ENCODE results near the gene ZNF397.

The ZNF397 gene

GRCh38 chr18:35246831-35247230 lies 6.0 kb downstream of the ZNF397 start:
- no peak for DNase-seq (ENCODE audit: low read depth)

DNA sequence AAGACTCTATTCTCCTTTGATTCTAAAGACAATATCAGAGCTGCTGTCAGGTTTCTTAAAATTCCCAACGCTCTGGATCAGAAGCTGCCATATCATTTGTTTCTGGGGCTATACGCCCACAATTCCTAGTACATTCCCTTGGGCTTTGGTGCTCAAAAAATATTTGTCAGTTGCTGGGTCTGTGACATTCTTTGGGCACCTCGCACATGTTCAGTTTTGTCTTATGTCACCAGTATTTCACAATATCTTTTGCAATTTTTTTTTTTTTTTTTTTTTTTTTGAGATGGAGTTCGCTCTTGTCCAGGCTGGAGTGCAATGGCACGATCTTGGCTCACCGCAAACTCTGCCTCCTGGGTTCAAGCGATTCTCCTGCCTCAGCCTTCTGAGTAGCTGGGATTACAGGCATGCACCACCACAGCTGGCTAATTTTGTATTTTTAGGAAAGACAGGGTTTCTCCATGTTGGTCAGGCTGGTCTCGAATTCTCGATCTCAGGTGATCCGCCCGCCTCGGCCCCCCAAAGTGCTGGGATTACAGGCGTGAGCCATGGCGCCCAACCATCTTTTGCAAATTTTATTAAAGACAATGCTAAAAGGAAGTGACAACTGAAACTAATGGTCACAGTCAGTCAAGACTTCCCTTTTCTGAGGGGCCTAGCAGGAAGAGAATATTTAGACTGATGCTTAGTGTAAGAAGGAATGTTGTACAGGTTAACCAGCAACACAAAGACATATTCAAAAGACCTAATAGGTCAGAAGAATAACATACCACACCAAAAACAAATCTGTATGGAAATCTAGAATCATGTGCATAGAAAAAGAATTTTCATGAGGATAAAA lies 6.8 kb downstream of the ZNF397 start:
- DNase-seq (ENCODE audit: low read depth) = no peak

- no peak for DNase-seq (ENCODE audit: low read depth)
Observed at GRCh38 chr18:35248429-35248828, 7.6 kb downstream of the ZNF397 start.

- DNase-seq (ENCODE audit: low read depth) = no peak
Observed at GRCh38 chr18:35252466-35252865, 11.6 kb downstream of the ZNF397 start.

GRCh38 chr18:35253655-35254287 lies 12.9 kb downstream of the ZNF397 start:
- DNase-seq (ENCODE audit: low read depth) = no peak

- no peak for DNase-seq (ENCODE audit: low read depth)
Observed at GRCh38 chr18:35256947-35257346, 16.1 kb downstream of the ZNF397 start.

DNA sequence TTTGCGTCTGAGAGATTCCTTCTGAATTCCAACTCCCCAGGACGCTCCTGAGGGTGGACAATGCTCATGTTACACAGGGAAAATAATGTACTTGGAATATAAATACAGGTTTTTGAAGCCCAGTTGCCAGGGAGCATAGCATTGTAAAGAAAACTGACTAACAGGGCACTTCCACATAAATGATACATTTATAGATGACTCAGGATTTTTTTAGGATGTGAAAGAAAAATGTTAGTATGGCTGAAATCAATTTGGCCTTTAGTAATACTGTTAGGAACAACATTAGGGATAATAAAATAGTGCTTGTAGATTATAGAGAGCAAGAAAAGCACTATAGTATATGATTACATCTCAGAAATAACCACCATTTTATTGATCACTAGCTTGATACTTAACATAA lies 23.6 kb downstream of the ZNF397 start:
- no peak for DNase-seq (ENCODE audit: low read depth)

GRCh38 chr18:35267161-35267651 lies 26.4 kb downstream of the ZNF397 start:
- DNase-seq (ENCODE audit: low read depth) = peak; percentile 59

DNA sequence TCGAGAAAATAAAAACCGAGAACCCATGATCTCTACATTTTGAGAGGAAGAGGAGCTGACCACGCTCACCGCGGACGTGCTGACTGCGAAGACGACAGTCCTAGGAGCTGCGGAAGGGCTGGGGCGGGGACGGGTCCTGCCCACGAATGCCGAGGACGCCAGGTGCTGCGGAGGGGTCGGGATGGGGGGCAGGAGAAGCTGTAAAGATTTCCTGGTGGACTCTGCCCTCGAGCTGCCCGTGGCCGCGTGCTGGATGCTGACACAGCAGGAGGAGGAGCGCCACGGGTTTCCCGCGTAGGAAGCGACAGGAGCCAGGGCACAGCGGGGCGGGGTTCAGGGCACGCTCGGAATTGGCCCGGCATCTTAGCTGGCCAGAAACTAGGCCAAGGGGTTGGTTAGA lies 27.0 kb downstream of the ZNF397 start:
- DNase-seq (ENCODE audit: low read depth) = no peak

DNA sequence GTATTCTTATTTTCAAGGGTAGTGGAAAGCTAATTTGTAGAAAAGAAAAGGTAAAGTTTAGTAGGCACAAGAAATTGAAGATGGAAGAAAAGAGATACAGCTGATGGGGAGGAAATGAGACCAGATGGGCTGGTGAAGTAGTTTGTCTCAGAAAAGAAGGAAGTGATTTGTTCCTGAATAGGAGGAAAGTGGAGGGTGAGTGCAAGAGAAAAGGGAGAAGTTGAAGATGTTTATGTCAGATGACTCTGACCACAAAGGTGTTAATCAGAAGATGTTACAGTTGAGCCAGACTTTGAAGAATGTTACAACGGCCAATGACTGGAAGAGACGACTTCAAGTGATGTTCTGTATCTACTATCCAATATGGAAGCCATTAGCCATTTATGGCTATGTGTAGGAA lies 28.0 kb downstream of the ZNF397 start:
- DNase-seq (ENCODE audit: low read depth) = no peak

GRCh38 chr18:35271656-35272055 lies 30.8 kb downstream of the ZNF397 start:
- no peak for DNase-seq (ENCODE audit: low read depth)

DNA sequence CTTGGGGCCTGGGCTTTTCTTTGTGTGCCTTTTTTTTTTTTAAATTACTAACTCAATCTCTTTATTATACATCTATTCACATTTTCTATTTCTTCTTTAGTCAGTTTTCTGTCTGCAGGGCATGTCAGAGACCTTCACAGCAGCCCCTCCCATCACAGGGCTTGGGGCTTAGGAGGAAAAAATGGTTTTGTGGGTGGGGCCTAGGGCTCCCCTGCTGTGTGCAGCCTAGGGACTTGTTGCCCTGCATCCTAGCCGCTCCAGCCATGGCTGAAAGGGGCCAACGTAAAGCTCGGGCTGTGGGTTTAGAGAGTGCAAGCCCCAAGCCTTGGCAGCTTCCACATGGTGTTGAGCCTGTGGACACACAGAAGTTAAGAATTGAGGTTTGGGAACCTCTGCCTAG lies 35.4 kb downstream of the ZNF397 start:
- no peak for DNase-seq (ENCODE audit: low read depth)

DNA sequence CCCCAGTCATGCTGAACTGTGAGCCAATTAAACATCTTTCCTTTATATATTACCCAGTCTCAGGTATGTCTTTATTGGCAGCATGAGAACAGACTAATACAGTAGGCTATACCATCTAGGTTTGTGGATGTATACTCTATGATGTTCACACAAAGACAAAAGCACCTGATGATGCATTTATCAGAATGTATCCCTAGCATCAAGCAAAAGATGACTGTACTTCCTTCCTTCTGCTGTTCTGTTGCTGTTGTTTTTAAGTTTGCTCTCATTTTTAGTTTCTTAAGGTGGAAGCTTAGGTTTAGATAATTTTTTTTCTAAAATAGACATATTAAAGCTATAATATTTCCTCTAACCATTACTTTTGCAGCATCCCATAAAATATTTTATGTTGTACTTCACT lies 36.8 kb downstream of the ZNF397 start:
- no peak for DNase-seq (ENCODE audit: low read depth)

DNA sequence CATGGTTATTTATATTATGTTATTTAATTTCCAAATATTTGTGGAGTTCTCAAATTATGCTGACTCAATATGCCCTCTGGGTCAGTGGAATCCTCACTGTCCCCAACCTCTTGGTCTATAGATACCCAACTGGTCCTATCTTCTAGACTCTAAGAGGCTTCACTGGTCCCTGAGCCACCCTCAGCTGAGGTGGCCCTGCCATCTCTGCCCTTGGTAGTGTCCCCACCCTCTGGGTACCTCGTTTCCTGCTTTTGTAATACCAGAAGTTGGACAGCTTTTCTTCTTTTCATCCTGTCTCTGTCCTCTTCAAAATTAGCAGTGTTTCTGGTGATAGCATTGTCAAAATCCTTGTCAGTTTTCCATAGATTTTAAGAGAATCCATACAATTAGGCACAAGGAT lies 37.3 kb downstream of the ZNF397 start:
- no peak for DNase-seq (ENCODE audit: low read depth)

DNA sequence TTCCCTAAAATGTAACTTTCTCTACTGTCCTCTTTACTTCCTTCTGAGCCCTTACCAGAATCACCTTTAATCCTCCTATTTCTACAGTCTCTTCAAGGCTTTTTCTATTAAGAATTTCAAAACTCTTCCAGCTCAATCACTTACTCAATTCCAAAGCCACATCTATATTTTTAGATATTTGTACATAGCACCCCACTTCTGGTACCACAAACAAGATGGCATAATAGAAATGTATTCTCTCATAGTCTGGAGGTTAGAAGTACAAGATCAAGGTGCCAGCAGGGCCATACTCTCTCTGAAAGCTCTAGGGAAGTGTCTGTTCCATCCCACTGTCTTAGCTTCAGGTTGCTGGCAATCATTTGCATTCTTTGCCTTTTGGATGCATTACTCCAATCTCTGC lies 38.1 kb downstream of the ZNF397 start:
- DNase-seq (ENCODE audit: low read depth) = no peak

DNA sequence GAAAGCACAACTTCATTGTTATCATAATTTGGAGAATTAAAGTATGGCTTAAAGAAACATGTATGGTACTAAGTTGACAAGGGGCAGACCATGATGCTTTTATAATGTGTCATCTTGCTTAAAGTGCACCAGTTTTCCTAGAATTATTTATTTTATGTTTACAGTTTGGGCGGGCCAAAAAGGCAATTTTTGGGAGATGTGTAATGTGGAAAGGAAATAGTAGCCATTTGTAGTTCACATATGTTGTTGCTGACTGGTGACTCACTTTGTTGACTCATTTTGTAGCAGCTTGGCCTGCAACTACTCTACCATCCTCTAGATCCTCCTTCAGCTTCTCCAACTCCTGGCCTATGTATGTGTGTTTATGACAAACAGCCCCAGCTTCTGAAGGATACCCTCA lies 41.5 kb downstream of the ZNF397 start:
- DNase-seq (ENCODE audit: low read depth) = no peak

DNA sequence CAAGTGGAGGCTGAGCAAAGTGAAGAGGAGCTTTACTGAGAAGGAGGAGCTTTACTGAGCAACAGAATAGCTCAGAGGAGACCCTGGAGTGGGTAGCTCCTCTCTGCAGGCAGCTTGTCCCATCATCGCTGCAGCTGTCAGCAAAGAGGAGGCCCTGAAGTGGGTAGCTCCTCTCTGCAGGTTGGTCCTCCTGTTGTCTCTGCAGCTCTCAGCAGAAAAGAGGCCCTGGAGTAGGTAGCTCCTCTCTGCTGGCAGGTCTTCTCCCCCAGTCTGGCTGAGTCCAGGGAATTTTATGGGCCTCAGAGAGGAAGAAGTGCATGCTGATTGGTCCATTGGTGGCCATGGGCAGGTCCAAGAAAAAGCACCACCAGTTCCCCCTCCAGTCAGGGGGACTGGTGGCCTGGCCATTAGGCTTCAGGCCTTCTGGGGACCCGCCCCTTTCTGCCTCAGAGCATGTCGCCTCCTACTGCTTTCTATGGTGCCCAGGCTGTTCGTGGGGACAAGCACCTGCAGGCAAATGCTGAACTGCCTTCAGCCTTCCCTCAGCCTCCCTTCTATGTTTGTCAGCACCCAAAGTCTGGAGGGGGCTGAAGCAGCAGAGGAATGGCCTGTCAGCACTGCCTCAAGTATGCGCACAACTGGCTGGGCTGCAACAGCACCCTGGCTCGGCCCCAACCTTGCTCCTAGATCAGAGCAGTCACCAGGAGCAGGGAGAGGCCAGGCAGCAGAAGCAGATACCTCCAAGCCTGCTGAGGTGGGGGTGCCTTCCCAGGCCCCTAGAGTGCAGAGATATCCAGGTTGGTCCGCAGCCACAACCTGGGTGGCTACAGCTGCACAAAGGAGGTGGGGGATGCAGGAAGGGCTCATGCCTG lies 43.3 kb downstream of the ZNF397 start:
- DNase-seq (ENCODE audit: low read depth) = no peak

DNA sequence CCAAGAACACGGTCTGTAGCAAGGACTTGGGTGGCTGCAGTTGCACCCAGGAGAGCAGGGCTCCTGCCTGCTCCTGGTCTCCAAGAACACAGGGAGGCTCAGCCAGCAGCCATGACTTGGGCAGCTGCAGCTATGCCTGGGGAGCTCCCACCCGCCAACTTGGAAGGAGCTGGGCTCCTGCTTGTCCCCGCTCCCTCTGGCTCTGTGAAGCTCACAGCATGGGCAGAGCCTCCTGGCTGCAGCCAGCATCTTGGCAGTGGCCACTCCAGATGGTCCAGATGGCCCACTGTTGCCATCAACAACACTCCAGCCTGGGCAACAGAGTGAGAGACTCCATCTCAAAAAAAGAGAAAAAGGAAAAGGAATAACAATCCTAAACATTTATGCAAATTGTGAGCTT lies 44.0 kb downstream of the ZNF397 start:
- DNase-seq (ENCODE audit: low read depth) = no peak

DNA sequence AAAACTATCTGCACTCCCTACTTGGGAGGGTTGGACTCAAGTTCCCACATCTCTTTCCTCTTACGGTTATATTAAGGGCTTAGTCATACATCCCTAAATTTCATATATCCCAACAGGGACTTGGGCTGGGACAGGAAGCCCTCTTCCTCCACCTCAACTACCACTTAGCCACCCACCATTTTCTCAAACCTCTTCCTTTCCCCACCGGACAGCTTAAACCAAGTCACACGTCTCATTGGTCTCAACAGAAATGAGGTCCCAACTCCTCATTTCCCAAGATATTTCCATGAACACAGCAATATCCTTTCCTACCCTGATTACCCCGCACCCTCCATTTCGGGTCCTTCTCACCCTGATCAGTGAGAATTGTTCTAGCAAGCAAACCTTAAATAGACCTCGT lies 48.5 kb downstream of the ZNF397 start:
- no peak for DNase-seq (ENCODE audit: low read depth)

- no peak for DNase-seq (ENCODE audit: low read depth)
Observed at GRCh38 chr18:35289727-35290093, 48.9 kb downstream of the ZNF397 start.

- DNase-seq (ENCODE audit: low read depth) = peak; percentile 94
Observed at GRCh38 chr18:35290094-35290735, 49.4 kb downstream of the ZNF397 start, which contains the start of gene ZSCAN30. Gene ZSCAN30, minus strand, starts transcription at chr18:35290229. Its CDS starts 25,877 bp downstream, at chr18:35264352.

GRCh38 chr18:35291166-35291565 lies 50.3 kb downstream of the ZNF397 start:
- DNase-seq (ENCODE audit: low read depth) = no peak

Data from stimulated activated CD8-positive, alpha-beta memory T cell treated with anti-CD3 and anti-CD28 coated beads, Interleukin-12 subunit alpha, Interleukin-12 subunit beta, amount 100 ng/mL, for 4 hours (primary cell).